CD14-positive monocyte (primary cell): ENCODE measurements around the gene ROBO1. TPM values are rescaled to one million over a fixed set of nuclear protein-coding genes. Genes with fewer than 3 reads are reported as not detected.

ENCODE experiments used
- DNase-seq, 3 donors: peaks; one replicate each; pipeline ENCODE4 v3.0.0-alpha.2; 2011 to 2022
- H2AFZ ChIP-seq: 2 replicates; pipeline ENCODE4 v1.6.0; 2012; ENCODE audit warnings: mild to moderate bottlenecking, low read depth, low read length, inconsistent platforms; ENCODE audit not compliant: insufficient read depth, poor library complexity, severe bottlenecking
- H3K27ac ChIP-seq, 2 donors: 1 replicate in 1 of 2; 2 replicates in 1 of 2; pipeline ENCODE4 v1.5.1; 2012 to 2013; ENCODE audit warnings: low read length in 2 of 2, control low read depth in 1 of 2, inconsistent platforms in 1 of 2, low read depth in 1 of 2, mild to moderate bottlenecking in 1 of 2
- H3K27me3 ChIP-seq, 2 donors: one replicate each; pipeline versions ENCODE4 v1.6.0 to v1.6.1; 2011 to 2013; ENCODE audit warnings: low read length in 2 of 2; ENCODE audit not compliant: control insufficient read depth in 2 of 2, insufficient read depth in 2 of 2
- H3K36me3 ChIP-seq, 2 donors: replicated peaks in 1 of 2; 1 replicate in 1 of 2; 2 replicates in 1 of 2; pipeline versions ENCODE4 v1.5.1 to v1.6.1; 2012 to 2013; ENCODE audit warnings: low read length in 2 of 2, control low read depth in 1 of 2, inconsistent platforms in 1 of 2, mild to moderate bottlenecking in 1 of 2; ENCODE audit not compliant: insufficient read depth in 2 of 2, control insufficient read depth in 1 of 2
- H3K4me1 ChIP-seq, 2 donors: 1 replicate in 1 of 2; 2 replicates in 1 of 2; pipeline versions ENCODE4 v1.5.1 to v1.6.1; 2012 to 2013; ENCODE audit warnings: low read length in 2 of 2, control low read depth in 1 of 2, inconsistent platforms in 1 of 2, mild to moderate bottlenecking in 1 of 2, moderate library complexity in 1 of 2; ENCODE audit not compliant: insufficient read depth in 2 of 2, control insufficient read depth in 1 of 2
- H3K4me2 ChIP-seq: replicated peaks from 2 replicates; pipeline ENCODE3; 2012; ENCODE audit warnings: low read length, moderate library complexity, mild to moderate bottlenecking; ENCODE audit not compliant: poor library complexity, severe bottlenecking; ENCODE audit errors: extremely low read depth
- H3K4me3 ChIP-seq, 3 experiments: fragments of 200-600 bp in 1 of 3; sonication (generic) in 1 of 3; replicated peaks in 1 of 3; 1 replicate in 2 of 3; 2 replicates in 1 of 3; pipeline ENCODE4 v1.5.1; 2011 to 2013; ENCODE audit warnings: low read length in 3 of 3, mild to moderate bottlenecking in 3 of 3, control low read depth in 2 of 3, low read depth in 2 of 3, inconsistent platforms in 1 of 3, moderate library complexity in 1 of 3
- H3K79me2 ChIP-seq: 2 replicates; pipeline ENCODE4 v1.6.0; 2012; ENCODE audit warnings: mild to moderate bottlenecking, control low read depth, inconsistent platforms, low read length, moderate library complexity; ENCODE audit not compliant: insufficient read depth
- H3K9ac ChIP-seq: 2 replicates; pipeline ENCODE4 v1.6.0; 2017; ENCODE audit warnings: low read length, mild to moderate bottlenecking; ENCODE audit not compliant: insufficient read depth, poor library complexity, severe bottlenecking
- H3K9me3 ChIP-seq, 2 donors: replicated peaks in 1 of 2; 1 replicate in 1 of 2; 2 replicates in 1 of 2; pipeline versions ENCODE4 v1.5.1 to v1.6.1; 2012 to 2013; ENCODE audit warnings: low read length in 2 of 2, control low read depth in 1 of 2; ENCODE audit not compliant: control insufficient read depth in 1 of 2, insufficient read depth in 1 of 2
- H4K20me1 ChIP-seq: 2 replicates; pipeline ENCODE4 v1.6.0; 2012; ENCODE audit warnings: mild to moderate bottlenecking, low read length, control low read depth, moderate library complexity; ENCODE audit not compliant: insufficient read depth
- H3K27ac Mint-ChIP-seq, 7 donors: one replicate each; pipeline ENCODE4 v1.8.0; 2020; ENCODE audit warnings: mild to moderate bottlenecking in 7 of 7, mixed read lengths in 7 of 7, moderate library complexity in 6 of 7, inconsistent platforms in 2 of 7
- H3K27me3 Mint-ChIP-seq, 3 donors: one replicate each; pipeline ENCODE4 v1.8.0; 2021 to 2022; ENCODE audit warnings: low read depth in 3 of 3, mild to moderate bottlenecking in 3 of 3, mixed read lengths in 3 of 3, moderate library complexity in 3 of 3, inconsistent platforms in 1 of 3
- H3K36me3 Mint-ChIP-seq, 2 donors: one replicate each; pipeline ENCODE4 v1.8.0; 2020; ENCODE audit warnings: mixed read lengths in 2 of 2, inconsistent platforms in 1 of 2, mild to moderate bottlenecking in 1 of 2
- H3K4me1 Mint-ChIP-seq: one replicate; pipeline ENCODE4 v1.8.0; 2020; ENCODE audit warnings: mild to moderate bottlenecking, mixed read lengths
- H3K4me3 Mint-ChIP-seq, 2 donors: one replicate each; pipeline ENCODE4 v1.8.0; 2020; ENCODE audit warnings: mild to moderate bottlenecking in 2 of 2, mixed read lengths in 2 of 2, moderate library complexity in 1 of 2
- H3K9me3 Mint-ChIP-seq, 7 donors: one replicate each; pipeline ENCODE4 v1.8.0; 2020 to 2022; ENCODE audit warnings: mixed read lengths in 7 of 7, mild to moderate bottlenecking in 6 of 7, moderate library complexity in 6 of 7, inconsistent platforms in 2 of 7
- WGBS: methylation state at CpG from one replicate; pipeline ENCODE4 v1.1.5; 2013; ENCODE audit warnings: missing lambda C conversion rate; ENCODE audit not compliant: insufficient coverage; 5-methylcytosine and 5-hydroxymethylcytosine counted together
- intact Hi-C, 2 donors: fragments of 100-400 bp; cut with micrococcal nuclease; formaldehyde crosslinking; loops; one replicate each; pipeline versions ENCODE4 v1.15.0 to v1.15.1; 2023
- polyA plus RNA-seq, 3 donors: library from polyadenylated mRNA; depleted of rRNA in 1 of 3; unstranded in 2 of 3; stranded (reverse) in 1 of 3; fragments of 300-500 nt in 2 of 3; fragments of >200 nt in 1 of 3; fragmentation: Illumina TruSeq in 2 of 3; gene quantifications; 1 replicate in 2 of 3; 2 replicates in 1 of 3; pipeline ENCODE4 v1.2.3, GENCODE V29; 2012 to 2021
- TF ChIP-seq, protein P1 (sequence below): fragments of 200-600 bp; IDR thresholded peaks from one replicate; pipeline ENCODE4 v1.8.0; 2022; ENCODE audit warnings: antibody characterized with exemption, mild to moderate bottlenecking

Gene ROBO1
- polyA plus RNA-seq, 3 donors, result 0.09 to 0.10 TPM; not detected in 1

DNA sequence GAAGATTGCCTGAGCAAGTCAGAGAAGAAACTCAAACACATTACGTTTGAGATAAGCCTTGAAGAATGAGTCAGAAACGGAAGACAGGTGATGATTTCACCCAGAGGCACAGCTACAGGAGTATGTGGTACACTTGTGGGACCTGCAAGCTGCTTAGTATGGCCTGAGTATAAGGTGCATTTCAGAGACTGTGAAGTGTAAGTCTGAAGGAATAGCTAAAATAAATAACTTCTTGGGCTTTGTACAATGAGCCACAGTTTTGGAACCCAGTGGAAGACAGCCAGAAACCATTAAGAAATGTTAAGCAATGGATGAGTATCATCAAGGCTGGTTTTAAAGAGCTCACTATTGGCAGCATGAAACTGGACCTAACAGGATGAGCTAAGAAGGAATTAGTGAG lies 826.2 kb downstream of the ROBO1 start:
- intact Hi-C loops, result no loop called here
- H3K9me3 ChIP-seq, result peaks cover 10 to 15% of the 10 kb centered on the region in 2 donors
- H4K20me1 ChIP-seq, result no peaks in the 10 kb centered on the region
- Mint-ChIP-seq H3K36me3 (no peaks in the 10 kb centered on the region), H3K4me1 (no peaks in the 10 kb centered on the region), H3K27me3 (no peaks in the 10 kb centered on the region), H3K9me3 (peaks cover 5 to 29% (median 21%) of the 10 kb centered on the region in 7 donors), H3K27ac (no peak overlapping the region), H3K4me3 (no peak overlapping the region)
- H3K4me1 ChIP-seq, result no peaks in the 10 kb centered on the region
- H3K4me3 ChIP-seq, result no peak overlapping the region
- H3K27ac ChIP-seq, result no peak overlapping the region
- no peaks in the 10 kb centered on the region for H3K27me3 ChIP-seq
- no peaks in the 10 kb centered on the region for H3K36me3 ChIP-seq
- no peak for DNase-seq
- no peak overlapping the region for H2AFZ ChIP-seq
- H3K4me2 ChIP-seq, result no peak overlapping the region
- TF ChIP-seq, protein P1, sequence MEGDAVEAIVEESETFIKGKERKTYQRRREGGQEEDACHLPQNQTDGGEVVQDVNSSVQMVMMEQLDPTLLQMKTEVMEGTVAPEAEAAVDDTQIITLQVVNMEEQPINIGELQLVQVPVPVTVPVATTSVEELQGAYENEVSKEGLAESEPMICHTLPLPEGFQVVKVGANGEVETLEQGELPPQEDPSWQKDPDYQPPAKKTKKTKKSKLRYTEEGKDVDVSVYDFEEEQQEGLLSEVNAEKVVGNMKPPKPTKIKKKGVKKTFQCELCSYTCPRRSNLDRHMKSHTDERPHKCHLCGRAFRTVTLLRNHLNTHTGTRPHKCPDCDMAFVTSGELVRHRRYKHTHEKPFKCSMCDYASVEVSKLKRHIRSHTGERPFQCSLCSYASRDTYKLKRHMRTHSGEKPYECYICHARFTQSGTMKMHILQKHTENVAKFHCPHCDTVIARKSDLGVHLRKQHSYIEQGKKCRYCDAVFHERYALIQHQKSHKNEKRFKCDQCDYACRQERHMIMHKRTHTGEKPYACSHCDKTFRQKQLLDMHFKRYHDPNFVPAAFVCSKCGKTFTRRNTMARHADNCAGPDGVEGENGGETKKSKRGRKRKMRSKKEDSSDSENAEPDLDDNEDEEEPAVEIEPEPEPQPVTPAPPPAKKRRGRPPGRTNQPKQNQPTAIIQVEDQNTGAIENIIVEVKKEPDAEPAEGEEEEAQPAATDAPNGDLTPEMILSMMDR, result no peak
- H3K9ac ChIP-seq, result no peak overlapping the region
- WGBS, result 100% methylated on average over 2 of the region's 2 CpGs
- H3K79me2 ChIP-seq, result no peaks in the 10 kb centered on the region

DNA sequence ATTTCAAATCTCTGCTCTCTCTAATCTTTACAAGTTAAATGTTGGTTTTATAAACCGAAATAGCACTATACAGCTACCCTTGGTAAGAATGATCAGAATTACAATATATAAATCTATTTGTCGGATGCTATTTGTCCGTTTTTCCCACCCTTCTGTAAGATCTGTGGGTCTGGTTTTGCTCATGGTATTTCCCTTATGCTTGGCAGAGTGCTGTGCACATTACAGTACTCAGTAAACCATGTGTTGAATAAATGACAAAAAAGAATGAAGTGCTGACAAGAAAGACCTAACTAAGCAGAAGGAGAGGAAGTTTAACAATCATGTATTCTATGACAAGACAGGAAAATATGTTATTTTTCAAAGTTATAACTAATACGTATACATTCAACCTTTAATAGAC lies 827.2 kb downstream of the ROBO1 start:
- Histone ChIP-seq H3K9me3 (peaks cover 10 to 15% of the 10 kb centered on the region in 2 donors), H4K20me1 (no peaks in the 10 kb centered on the region), H3K9ac (no peak overlapping the region), H3K27ac (no peak overlapping the region), H3K36me3 (no peaks in the 10 kb centered on the region), H2AFZ (no peak overlapping the region), H3K4me1 (no peaks in the 10 kb centered on the region), H3K27me3 (no peaks in the 10 kb centered on the region), H3K79me2 (no peaks in the 10 kb centered on the region), H3K4me2 (no peak overlapping the region), H3K4me3 (no peak overlapping the region)
- H3K4me1 Mint-ChIP-seq, result no peaks in the 10 kb centered on the region
- H3K27ac Mint-ChIP-seq, result no peak overlapping the region
- no peak for DNase-seq
- TF ChIP-seq, protein P1, result no peak
- H3K27me3 Mint-ChIP-seq, result no peaks in the 10 kb centered on the region
- H3K36me3 Mint-ChIP-seq, result no peaks in the 10 kb centered on the region
- peaks cover 5 to 24% (median 15%) of the 10 kb centered on the region in 7 donors for H3K9me3 Mint-ChIP-seq
- no peak overlapping the region for H3K4me3 Mint-ChIP-seq
- WGBS, result no CpG with 5 or more reads among the region's 4 CpGs
- intact Hi-C loops, result no loop called here
